Sigmoid colon (tissue), 4 donors: Measurements from ENCODE around the gene NBPF9.
"Not testable (repeated sequence)": the region's sequence is repeated elsewhere in the genome, so short reads cannot be mapped to it uniquely, and the experiment has no call there.

Experiments
- CTCF ChIP-seq, 4 experiments: fragments of 450-650 bp in 3 of 4; fragments of 200-600 bp in 1 of 4; IDR thresholded peaks; one replicate each; pipeline ENCODE4 v1.5.1; 2016 to 2019; ENCODE audit warnings: antibody characterized with exemption in 4 of 4, mild to moderate bottlenecking in 3 of 4, moderate library complexity in 2 of 4
- EP300 ChIP-seq, 4 donors: sonication (generic); formaldehyde crosslinking; IDR thresholded peaks; one replicate each; pipeline ENCODE4 v1.6.1; 2017; ENCODE audit warnings: antibody characterized with exemption in 4 of 4
- POLR2A ChIP-seq, 2 donors: fragments of 450-650 bp; IDR thresholded peaks; one replicate each; pipeline ENCODE4 v1.6.1; 2016; ENCODE audit warnings: antibody characterized with exemption in 2 of 2, mild to moderate bottlenecking in 2 of 2, moderate library complexity in 2 of 2

- TF ChIP-seq CTCF, EP300 (IDR thresholded peaks at IDR 0.05): not testable (repeated sequence)
- peak in 1 of 2 donors; percentile 37 for TF ChIP-seq POLR2A (IDR thresholded peaks at IDR 0.05)
Observed at GRCh38 chr1:149103109-149104081, at the start of gene NBPF9.
